Gastroesophageal sphincter (tissue), 3 donors: ENCODE results near the gene R3HDM2.

Experiments
- EP300 ChIP-seq: sonication (generic); formaldehyde crosslinking; IDR thresholded peaks from one replicate; pipeline ENCODE4 v1.6.1; 2017; ENCODE audit warnings: antibody characterized with exemption, mild to moderate bottlenecking
- POLR2A ChIP-seq, 2 donors: fragments of 450-650 bp; IDR thresholded peaks; one replicate each; pipeline ENCODE4 v1.6.1; 2017; ENCODE audit warnings: antibody characterized with exemption in 2 of 2, mild to moderate bottlenecking in 2 of 2, moderate library complexity in 1 of 2
- POLR2AphosphoS5 ChIP-seq: sonication (generic); formaldehyde crosslinking; IDR thresholded peaks from one replicate; pipeline ENCODE4 v1.6.1; 2017; ENCODE audit warnings: antibody characterized with exemption
- TF ChIP-seq, protein P1 (sequence below), 4 experiments: fragments of 200-600 bp in 2 of 4; fragments of 450-650 bp in 2 of 4; sonication (generic) in 1 of 4; IDR thresholded peaks; one replicate each; pipeline ENCODE4 v1.5.1; 2017 to 2019; ENCODE audit warnings: antibody characterized with exemption in 4 of 4, mild to moderate bottlenecking in 2 of 4, moderate library complexity in 2 of 4

GRCh38 chr12:57386187-57386720 lies 44.6 kb downstream of the R3HDM2 start:
- TF ChIP-seq, protein P1, sequence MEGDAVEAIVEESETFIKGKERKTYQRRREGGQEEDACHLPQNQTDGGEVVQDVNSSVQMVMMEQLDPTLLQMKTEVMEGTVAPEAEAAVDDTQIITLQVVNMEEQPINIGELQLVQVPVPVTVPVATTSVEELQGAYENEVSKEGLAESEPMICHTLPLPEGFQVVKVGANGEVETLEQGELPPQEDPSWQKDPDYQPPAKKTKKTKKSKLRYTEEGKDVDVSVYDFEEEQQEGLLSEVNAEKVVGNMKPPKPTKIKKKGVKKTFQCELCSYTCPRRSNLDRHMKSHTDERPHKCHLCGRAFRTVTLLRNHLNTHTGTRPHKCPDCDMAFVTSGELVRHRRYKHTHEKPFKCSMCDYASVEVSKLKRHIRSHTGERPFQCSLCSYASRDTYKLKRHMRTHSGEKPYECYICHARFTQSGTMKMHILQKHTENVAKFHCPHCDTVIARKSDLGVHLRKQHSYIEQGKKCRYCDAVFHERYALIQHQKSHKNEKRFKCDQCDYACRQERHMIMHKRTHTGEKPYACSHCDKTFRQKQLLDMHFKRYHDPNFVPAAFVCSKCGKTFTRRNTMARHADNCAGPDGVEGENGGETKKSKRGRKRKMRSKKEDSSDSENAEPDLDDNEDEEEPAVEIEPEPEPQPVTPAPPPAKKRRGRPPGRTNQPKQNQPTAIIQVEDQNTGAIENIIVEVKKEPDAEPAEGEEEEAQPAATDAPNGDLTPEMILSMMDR (IDR thresholded peaks at IDR 0.05) = no peak
- no peak for TF ChIP-seq EP300
- no peak for TF ChIP-seq POLR2AphosphoS5
- TF ChIP-seq POLR2A (IDR thresholded peaks at IDR 0.05) = no peak
